ENCODE results near the gene CNTNAP2.
"Not testable (repeated sequence)": the region's sequence is repeated elsewhere in the genome, so short reads cannot be mapped to it uniquely, and the experiment has no call there.

CNTNAP2 gene

DNA sequence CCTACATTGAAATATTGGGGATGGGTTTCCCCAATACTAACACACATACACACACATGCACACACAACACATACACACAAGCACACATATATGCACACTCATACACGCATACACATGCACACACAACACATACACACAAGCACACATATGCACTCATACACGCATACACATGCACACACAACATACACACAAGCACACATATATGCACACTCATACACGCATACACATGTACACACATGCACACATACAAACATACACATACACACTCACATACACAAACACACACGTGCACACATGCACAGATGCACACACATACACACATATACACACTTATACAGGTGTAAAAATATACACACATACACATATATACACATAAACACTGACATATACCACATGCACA is 2346.6 kb downstream of the CNTNAP2 start:
- H3K27ac ChIP-seq, result no peak overlapping the region
- TF ChIP-seq, protein P1, sequence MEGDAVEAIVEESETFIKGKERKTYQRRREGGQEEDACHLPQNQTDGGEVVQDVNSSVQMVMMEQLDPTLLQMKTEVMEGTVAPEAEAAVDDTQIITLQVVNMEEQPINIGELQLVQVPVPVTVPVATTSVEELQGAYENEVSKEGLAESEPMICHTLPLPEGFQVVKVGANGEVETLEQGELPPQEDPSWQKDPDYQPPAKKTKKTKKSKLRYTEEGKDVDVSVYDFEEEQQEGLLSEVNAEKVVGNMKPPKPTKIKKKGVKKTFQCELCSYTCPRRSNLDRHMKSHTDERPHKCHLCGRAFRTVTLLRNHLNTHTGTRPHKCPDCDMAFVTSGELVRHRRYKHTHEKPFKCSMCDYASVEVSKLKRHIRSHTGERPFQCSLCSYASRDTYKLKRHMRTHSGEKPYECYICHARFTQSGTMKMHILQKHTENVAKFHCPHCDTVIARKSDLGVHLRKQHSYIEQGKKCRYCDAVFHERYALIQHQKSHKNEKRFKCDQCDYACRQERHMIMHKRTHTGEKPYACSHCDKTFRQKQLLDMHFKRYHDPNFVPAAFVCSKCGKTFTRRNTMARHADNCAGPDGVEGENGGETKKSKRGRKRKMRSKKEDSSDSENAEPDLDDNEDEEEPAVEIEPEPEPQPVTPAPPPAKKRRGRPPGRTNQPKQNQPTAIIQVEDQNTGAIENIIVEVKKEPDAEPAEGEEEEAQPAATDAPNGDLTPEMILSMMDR (conservative IDR thresholded peaks at IDR 0.05), result no peak

DNA sequence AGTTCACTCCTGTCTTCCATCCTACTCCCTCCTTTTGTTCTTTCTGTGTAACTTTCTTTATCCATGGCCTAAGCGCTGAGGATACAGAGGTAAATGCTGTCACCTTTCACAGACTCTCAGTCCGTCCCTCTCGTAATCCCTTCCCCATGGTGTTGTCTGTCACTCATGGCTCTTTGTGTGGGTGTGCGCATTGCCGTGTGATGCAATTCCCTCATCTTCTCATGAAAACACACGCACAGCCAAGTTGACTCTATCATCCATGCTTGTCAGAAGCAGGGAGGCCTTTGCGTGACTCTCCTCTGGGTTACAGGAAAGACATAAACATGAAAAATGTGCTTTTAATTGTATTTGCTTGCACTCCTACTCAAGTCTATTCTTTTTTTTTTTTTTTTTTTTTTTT is 2348.3 kb downstream of the CNTNAP2 start:
- TF ChIP-seq, protein P1 (conservative IDR thresholded peaks at IDR 0.05), result no peak

DNA sequence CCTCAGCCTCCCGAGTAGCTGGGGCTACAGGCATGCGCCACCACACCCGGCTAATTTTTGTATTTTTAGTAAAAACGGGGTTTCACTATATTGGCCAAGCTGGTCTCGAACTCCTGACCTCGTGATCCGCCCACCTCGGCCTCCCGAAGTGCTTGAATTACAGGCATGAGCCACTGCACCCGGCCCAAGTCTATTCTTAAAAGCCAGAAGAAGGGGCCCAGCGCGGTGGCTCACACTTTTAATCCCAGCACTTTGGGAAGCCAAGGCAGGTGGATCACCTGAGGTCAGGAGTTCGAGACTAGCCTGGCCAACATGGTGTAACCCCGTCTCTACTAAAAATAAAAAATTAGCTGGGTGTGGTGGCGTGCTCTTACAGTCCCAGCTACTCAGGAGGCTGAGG is 2348.8 kb downstream of the CNTNAP2 start:
- not testable (repeated sequence) for H3K27ac ChIP-seq

More for the DNA sequence above, 2348.3 kb downstream of the CNTNAP2 start:
- H3K27ac ChIP-seq, result no peak overlapping the region

DNA sequence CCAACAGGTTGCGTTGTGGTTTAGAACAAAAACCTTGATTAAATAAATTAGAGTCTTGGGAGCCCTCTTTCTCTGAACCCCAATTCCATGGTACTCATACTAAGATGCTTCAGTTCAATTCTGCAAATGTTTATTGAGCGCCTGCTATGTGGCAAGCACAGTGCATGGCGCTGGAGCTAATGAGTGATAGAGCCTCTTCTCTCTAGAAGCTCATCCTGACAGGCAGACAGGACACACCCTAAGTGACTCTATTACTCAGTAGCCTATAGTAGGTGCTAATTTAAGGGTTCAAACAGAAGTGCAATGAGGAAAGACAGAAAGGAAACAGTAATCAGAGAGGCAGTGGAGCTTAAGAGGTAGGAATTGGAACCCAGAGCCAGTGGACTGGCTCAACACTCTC is 2349.5 kb downstream of the CNTNAP2 start:
- TF ChIP-seq, protein P1 (conservative IDR thresholded peaks at IDR 0.05), result no peak
- H3K27ac ChIP-seq, result no peak overlapping the region

DNA sequence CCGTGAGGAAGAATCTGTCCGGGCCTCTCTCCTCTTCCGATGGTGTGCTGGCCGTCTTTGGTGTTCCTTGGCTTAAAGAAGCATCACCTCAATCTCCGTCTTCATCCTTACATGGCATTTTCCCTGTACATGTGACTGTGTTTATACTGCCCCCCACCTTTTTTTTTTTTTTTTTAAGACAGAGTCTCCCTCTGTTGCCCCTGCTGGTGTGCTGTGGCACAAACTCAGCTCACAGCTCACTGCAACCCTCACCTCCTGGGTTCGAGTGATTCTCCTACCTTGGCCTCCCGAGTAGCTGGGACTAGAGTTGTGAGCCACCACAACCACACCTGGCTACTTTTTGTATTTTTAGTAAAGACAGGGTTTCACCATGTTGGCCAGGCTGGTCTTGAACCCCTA is 2352.1 kb downstream of the CNTNAP2 start:
- TF ChIP-seq, protein P1 (conservative IDR thresholded peaks at IDR 0.05), result no peak
- H3K27ac ChIP-seq, result no peak overlapping the region

All from VCaP (cell line).